Panc1 (cell line): ENCODE data around the gene ERICH6B.

Experiments
- CTCF ChIP-seq: fragments of 450-650 bp; IDR thresholded peaks from 2 replicates; pipeline ENCODE4 v1.5.1; 2017; ENCODE audit warnings: mild to moderate bottlenecking
- POLR2AphosphoS5 ChIP-seq: IDR thresholded peaks from 2 replicates; pipeline ENCODE4 v1.6.1; 2012; ENCODE audit warnings: mild to moderate bottlenecking, low read depth, low read length, moderate library complexity
- REST ChIP-seq, 2 experiments: IDR thresholded peaks; 2 replicates each; pipeline ENCODE4 v1.6.1; 2011 to 2012; ENCODE audit warnings: low read depth in 2 of 2, control low read depth in 1 of 2, low read length in 1 of 2, mild to moderate bottlenecking in 1 of 2, moderate library complexity in 1 of 2; ENCODE audit not compliant: insufficient read depth in 1 of 2
- SIN3A ChIP-seq: IDR thresholded peaks from 2 replicates; pipeline ENCODE4 v1.6.1; 2012; ENCODE audit warnings: low read depth, mild to moderate bottlenecking, low read length, moderate library complexity, borderline replicate concordance; ENCODE audit not compliant: insufficient read depth
- TCF7L2 ChIP-seq: IDR thresholded peaks from 2 replicates; pipeline ENCODE4 v1.6.1; 2011; ENCODE audit warnings: mild to moderate bottlenecking, low read depth, low read length, inconsistent platforms

GRCh38 chr13:45582408-45583076 is 33.0 kb downstream of the ERICH6B start:
- no peak for TF ChIP-seq CTCF
- no peak for TF ChIP-seq POLR2AphosphoS5
- no peak for TF ChIP-seq TCF7L2
- TF ChIP-seq REST (IDR thresholded peaks at IDR 0.05; ENCODE audit: insufficient read depth in 1 of 2, low read depth in 2 of 2, low read length in 1 of 2) = no peak
- no peak for TF ChIP-seq SIN3A
